ENCODE measurements around the gene UBE2O.

DNA sequence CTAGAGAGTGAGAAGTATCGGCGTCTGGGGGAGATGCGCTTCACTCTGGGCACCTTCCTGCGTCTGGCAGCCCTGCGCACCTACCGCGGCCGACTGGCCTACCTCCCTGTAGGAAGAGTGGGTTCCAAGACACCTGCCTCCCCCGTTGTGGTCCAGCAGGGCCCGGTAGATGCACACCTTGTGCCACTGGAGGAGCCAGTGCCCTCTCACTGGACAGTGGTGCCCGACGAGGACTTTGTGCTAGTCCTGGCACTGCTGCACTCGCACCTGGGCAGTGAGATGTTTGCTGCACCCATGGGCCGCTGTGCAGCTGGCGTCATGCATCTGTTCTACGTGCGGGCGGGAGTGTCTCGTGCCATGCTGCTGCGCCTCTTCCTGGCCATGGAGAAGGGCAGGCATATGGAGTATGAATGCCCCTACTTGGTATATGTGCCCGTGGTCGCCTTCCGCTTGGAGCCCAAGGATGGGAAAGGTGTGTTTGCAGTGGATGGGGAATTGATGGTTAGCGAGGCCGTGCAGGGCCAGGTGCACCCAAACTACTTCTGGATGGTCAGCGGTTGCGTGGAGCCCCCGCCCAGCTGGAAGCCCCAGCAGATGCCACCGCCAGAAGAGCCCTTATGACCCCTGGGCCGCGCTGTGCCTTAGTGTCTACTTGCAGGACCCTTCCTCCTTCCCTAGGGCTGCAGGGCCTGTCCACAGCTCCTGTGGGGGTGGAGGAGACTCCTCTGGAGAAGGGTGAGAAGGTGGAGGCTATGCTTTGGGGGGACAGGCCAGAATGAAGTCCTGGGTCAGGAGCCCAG lies 65.8 kb downstream of the UBE2O start:
- TF ChIP-seq, protein P1, sequence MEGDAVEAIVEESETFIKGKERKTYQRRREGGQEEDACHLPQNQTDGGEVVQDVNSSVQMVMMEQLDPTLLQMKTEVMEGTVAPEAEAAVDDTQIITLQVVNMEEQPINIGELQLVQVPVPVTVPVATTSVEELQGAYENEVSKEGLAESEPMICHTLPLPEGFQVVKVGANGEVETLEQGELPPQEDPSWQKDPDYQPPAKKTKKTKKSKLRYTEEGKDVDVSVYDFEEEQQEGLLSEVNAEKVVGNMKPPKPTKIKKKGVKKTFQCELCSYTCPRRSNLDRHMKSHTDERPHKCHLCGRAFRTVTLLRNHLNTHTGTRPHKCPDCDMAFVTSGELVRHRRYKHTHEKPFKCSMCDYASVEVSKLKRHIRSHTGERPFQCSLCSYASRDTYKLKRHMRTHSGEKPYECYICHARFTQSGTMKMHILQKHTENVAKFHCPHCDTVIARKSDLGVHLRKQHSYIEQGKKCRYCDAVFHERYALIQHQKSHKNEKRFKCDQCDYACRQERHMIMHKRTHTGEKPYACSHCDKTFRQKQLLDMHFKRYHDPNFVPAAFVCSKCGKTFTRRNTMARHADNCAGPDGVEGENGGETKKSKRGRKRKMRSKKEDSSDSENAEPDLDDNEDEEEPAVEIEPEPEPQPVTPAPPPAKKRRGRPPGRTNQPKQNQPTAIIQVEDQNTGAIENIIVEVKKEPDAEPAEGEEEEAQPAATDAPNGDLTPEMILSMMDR (conservative IDR thresholded peaks at IDR 0.05; ENCODE audit: low read depth, low read length) = no peak
- TF ChIP-seq EZH2 (IDR thresholded peaks at IDR 0.05; ENCODE audit: borderline replicate concordance, low read depth, low read length, poor library complexity, severe bottlenecking) = no peak
